HFF-Myc (cell line): Measurements from ENCODE around the gene SLC12A6.

Experiments used
- DNase-seq: peaks from one replicate; pipeline ENCODE4 v3.0.0-alpha.2; 2011; ENCODE audit warnings: low read depth; ENCODE audit errors: extremely low read depth
- H3K4me3 ChIP-seq: replicated peaks from 2 replicates; pipeline ENCODE4 v1.5.1; 2011; ENCODE audit warnings: low read depth, mild to moderate bottlenecking, control low read depth, low read length
- TF ChIP-seq, protein P1 (sequence below): IDR thresholded peaks from 2 replicates; pipeline ENCODE4 v1.5.1; 2012; ENCODE audit warnings: mild to moderate bottlenecking, low read depth, low read length, control low read depth; ENCODE audit errors: missing control alignments

SLC12A6 gene

DNA sequence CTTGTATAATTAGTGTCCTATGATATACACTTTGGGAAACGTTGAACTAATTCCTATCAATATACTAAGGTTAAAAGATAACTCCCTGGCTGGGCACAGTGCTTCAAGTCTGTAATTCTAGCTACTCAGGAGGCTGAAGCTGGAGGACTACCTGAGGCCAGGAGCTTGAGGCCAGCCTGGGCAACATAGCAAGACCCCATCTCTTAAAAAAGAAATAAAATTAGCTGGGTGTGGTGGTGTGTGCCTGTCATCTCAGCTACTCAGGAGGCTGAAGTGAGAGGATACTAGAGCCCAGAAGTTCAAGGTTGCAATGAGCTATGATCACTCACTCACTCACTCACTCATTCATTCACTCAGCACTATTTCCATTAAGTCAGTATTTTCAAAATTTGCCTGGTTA, 55.2 kb downstream of the SLC12A6 start:
- TF ChIP-seq, protein P1, sequence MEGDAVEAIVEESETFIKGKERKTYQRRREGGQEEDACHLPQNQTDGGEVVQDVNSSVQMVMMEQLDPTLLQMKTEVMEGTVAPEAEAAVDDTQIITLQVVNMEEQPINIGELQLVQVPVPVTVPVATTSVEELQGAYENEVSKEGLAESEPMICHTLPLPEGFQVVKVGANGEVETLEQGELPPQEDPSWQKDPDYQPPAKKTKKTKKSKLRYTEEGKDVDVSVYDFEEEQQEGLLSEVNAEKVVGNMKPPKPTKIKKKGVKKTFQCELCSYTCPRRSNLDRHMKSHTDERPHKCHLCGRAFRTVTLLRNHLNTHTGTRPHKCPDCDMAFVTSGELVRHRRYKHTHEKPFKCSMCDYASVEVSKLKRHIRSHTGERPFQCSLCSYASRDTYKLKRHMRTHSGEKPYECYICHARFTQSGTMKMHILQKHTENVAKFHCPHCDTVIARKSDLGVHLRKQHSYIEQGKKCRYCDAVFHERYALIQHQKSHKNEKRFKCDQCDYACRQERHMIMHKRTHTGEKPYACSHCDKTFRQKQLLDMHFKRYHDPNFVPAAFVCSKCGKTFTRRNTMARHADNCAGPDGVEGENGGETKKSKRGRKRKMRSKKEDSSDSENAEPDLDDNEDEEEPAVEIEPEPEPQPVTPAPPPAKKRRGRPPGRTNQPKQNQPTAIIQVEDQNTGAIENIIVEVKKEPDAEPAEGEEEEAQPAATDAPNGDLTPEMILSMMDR, result no peak
- DNase-seq, result no peak
- H3K4me3 ChIP-seq, result no peak overlapping the region

DNA sequence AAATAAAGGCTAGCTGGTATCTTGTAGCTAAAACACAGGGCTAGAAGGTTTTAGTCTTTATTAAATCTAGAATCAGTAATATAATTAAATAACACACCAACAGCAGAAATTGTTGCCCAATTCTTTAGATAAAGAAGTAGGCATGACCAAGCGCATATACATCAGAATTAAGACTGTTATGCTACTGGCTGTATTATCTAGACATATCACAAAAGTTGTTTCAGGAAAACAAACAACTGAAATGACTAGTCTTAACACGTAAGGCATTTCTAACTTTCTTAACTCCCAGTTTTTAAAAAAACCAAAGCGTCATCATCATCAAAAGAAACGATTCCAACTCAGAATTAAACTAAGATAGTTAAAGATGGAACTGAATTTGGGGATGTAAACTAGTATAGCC, 57.4 kb downstream of the SLC12A6 start:
- TF ChIP-seq, protein P1, result no peak
- H3K4me3 ChIP-seq, result no peak overlapping the region
- no peak for DNase-seq

DNA sequence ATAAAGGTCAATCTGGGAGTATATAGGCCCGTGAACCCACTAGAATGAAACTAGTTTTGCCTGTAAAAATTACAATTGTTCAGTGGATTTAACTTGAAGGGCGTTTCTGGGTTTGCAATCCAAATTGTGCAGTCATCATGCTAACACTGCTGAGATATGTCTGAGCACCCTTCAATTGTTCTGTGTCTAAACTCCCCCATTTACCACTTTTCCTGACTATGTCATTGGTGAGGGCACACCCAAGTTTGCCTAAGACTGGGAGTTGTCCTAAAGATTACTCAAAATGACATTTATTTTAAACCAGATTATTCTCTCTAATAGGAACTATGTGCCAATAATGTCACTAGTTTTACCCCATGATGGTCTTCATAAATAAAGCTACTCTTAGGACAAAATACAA, 58.2 kb downstream of the SLC12A6 start:
- no peak overlapping the region for H3K4me3 ChIP-seq
- no peak for DNase-seq
- TF ChIP-seq, protein P1, result no peak

DNA sequence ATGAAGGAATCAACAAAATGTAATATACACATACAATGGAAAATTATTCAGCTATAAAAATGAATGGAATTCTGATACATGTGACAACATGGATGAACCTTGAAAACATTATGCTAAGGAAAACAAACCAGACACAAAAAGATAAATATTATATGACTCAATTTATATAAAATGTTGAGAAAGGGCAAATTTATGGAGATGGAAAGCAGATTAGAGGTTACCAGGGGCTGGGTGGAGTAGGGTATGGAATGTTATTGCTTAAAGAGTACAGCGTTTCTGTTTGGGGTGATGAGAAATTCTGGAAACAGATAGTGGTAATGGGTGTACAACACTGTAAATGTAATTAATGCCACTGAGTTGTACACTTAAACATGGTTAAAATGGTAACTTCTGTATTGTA, 61.9 kb downstream of the SLC12A6 start:
- TF ChIP-seq, protein P1, result no peak
- DNase-seq, result no peak
- H3K4me3 ChIP-seq, result no peak overlapping the region

DNA sequence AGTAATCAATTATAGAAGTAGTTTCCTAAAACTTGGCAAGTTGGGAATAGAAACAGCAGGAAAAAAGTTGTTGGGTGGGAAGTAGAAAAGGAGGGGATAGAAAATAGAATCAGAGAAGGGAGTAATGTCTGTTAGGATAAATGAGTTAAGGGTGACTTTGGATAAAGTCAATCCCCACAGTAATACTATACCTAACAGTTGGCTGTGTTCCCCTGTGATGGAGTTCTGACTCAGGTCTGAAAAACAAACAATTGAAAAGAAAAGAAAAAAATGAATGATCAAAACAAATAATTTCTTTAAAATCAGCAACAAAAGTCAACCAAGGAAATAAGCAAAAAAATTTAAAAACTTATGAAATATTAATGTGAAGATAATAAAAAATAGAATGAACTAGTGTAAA, 62.4 kb downstream of the SLC12A6 start:
- no peak overlapping the region for H3K4me3 ChIP-seq
- no peak for DNase-seq
- TF ChIP-seq, protein P1, result no peak

DNA sequence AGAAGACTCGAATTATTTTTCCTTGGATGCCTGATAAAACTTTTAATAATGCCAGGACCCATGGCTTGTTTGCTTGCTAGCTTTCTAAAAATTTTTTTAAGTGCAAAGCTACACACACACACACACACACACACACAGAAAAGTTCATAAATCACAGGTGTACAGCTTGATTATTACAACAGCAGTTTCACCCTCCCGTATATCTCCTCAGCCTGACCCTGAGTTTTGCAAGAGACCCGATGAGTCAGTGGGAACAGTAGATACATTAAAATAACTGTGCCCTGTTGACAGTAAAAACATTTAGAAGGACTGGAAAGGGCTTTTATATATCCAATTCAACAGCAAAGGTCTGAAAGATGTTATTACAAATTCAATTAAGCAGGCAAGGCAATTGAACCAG, 66.1 kb downstream of the SLC12A6 start:
- DNase-seq, result peak; percentile 1
- H3K4me3 ChIP-seq, result no peak overlapping the region
- TF ChIP-seq, protein P1, result no peak

DNA sequence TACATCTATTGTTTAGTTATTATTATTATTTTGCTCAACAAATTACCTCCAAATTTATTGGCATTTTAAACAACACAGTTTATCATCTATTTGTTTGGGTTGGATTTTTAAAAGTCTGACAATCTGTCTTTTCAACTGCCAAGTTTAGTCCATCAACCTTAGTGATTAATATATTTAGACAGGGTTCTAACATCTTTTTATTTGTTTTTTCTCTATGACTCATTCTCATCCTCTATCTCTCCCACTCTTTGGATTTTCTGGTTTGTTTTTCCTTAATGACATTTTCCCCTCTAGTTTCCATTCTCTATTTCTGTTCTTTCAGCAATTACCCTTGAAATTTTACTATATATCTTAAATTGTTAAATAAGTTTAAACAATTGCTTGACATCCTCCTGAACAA, 70.8 kb downstream of the SLC12A6 start:
- no peak overlapping the region for H3K4me3 ChIP-seq
- TF ChIP-seq, protein P1, result no peak
- no peak for DNase-seq
